CD4-positive, alpha-beta T cell treated with Interleukin-6 at 100 ng/mL for 8 hours (primary cell): ENCODE measurements around the gene ARG1.
"Not testable (repeated sequence)": the region's sequence is repeated elsewhere in the genome, so short reads cannot be mapped to it uniquely, and the experiment has no call there.

Experiments used
- DNase-seq: peaks from one replicate; pipeline ENCODE4 v3.0.0-alpha.2; 2020; ENCODE audit warnings: mixed read lengths, low spot score

Gene ARG1

GRCh38 chr6:131572686-131573415 is at the start of gene ARG1:
Gene ARG1, plus strand, starts transcription at chr6:131573226. Its CDS starts 57 bp downstream, at chr6:131573283.
- no peak for DNase-seq

GRCh38 chr6:131523988-131524673 is 48.9 kb upstream of the ARG1 start:
- no peak for DNase-seq

GRCh38 chr6:131524695-131525336 is 48.2 kb upstream of the ARG1 start:
- no peak for DNase-seq

- DNase-seq = not testable (repeated sequence)
Measured at GRCh38 chr6:131530936-131531335, 42.1 kb upstream of the ARG1 start.

- not testable (repeated sequence) for DNase-seq
Measured at GRCh38 chr6:131531681-131532080, 41.3 kb upstream of the ARG1 start.

GRCh38 chr6:131532580-131533039 is 40.4 kb upstream of the ARG1 start:
- no peak for DNase-seq

- not testable (repeated sequence) for DNase-seq
Measured at GRCh38 chr6:131538615-131539014, 34.4 kb upstream of the ARG1 start.

GRCh38 chr6:131545317-131545716 is 27.7 kb upstream of the ARG1 start:
- DNase-seq = no peak

- DNase-seq = no peak
Measured at GRCh38 chr6:131547488-131547887, 25.5 kb upstream of the ARG1 start.

- DNase-seq = no peak
Measured at GRCh38 chr6:131548441-131548840, 24.6 kb upstream of the ARG1 start.

GRCh38 chr6:131549811-131550210 is 23.2 kb upstream of the ARG1 start:
- no peak for DNase-seq

GRCh38 chr6:131551902-131552301 is 21.1 kb upstream of the ARG1 start:
- no peak for DNase-seq

- DNase-seq = no peak
Measured at GRCh38 chr6:131552572-131552971, 20.5 kb upstream of the ARG1 start.

- DNase-seq = no peak
Measured at GRCh38 chr6:131555992-131556391, 17.0 kb upstream of the ARG1 start.

GRCh38 chr6:131558922-131559321 is 14.1 kb upstream of the ARG1 start:
- DNase-seq = no peak

- DNase-seq = no peak
Measured at GRCh38 chr6:131561925-131562707, 10.9 kb upstream of the ARG1 start.

- no peak for DNase-seq
Measured at GRCh38 chr6:131565056-131565455, 8.0 kb upstream of the ARG1 start.

GRCh38 chr6:131568726-131569125 is 4.3 kb upstream of the ARG1 start:
- DNase-seq = no peak

GRCh38 chr6:131574133-131574532 is 1.1 kb downstream of the ARG1 start:
- DNase-seq = no peak

- no peak for DNase-seq
Measured at GRCh38 chr6:131574686-131575085, 1.7 kb downstream of the ARG1 start.

- no peak for DNase-seq
Measured at GRCh38 chr6:131575834-131576478, 2.9 kb downstream of the ARG1 start.

- no peak for DNase-seq
Measured at GRCh38 chr6:131581523-131581922, 8.5 kb downstream of the ARG1 start.
